HepG2 (cell line): ENCODE results near the gene RP2. TPM values are rescaled to one million over a fixed set of nuclear protein-coding genes. Genes with fewer than 3 reads are reported as not detected.

Experiments
- CCAR2 ChIP-seq: fragments of 200-400 bp; formaldehyde crosslinking; optimal IDR thresholded peaks from 2 replicates; pipeline ENCODE3; 2018; ENCODE audit warnings: low read depth, mild to moderate bottlenecking, low read length, moderate library complexity
- GPN1 ChIP-seq: sonication (generic); formaldehyde crosslinking; IDR thresholded peaks from 2 replicates; pipeline ENCODE4 v1.5.1; 2020; ENCODE audit warnings: missing genetic modification reagents, borderline replicate concordance
- MAZ ChIP-seq, 2 experiments: sonication (generic) in 1 of 2; formaldehyde crosslinking in 1 of 2; IDR thresholded peaks; 2 replicates each; pipeline versions ENCODE4 v1.5.0 to v1.6.1; 2012 to 2020; ENCODE audit warnings: low read depth in 2 of 2, mild to moderate bottlenecking in 2 of 2, borderline replicate concordance in 1 of 2, improper control_type of control experiment in 1 of 2, low read length in 1 of 2, missing genetic modification reagents in 1 of 2, moderate library complexity in 1 of 2
- POGZ ChIP-seq: sonication (generic); formaldehyde crosslinking; IDR thresholded peaks from 2 replicates; pipeline ENCODE4 v1.4.0; 2020; ENCODE audit warnings: mild to moderate bottlenecking, missing genetic modification reagents
- SNAPC4 ChIP-seq: sonication (generic); formaldehyde crosslinking; IDR thresholded peaks from 2 replicates; pipeline ENCODE4 v1.4.0; 2020; ENCODE audit warnings: mild to moderate bottlenecking, missing genetic modification reagents
- TCF12 ChIP-seq, 2 experiments: fragments of 450-650 bp in 1 of 2; sonication (generic) in 1 of 2; formaldehyde crosslinking in 1 of 2; IDR thresholded peaks; 2 replicates each; pipeline versions ENCODE4 v1.6.1 to v1.8.0; 2017 to 2022; ENCODE audit warnings: antibody characterized with exemption in 1 of 2, mild to moderate bottlenecking in 1 of 2, missing genetic modification reagents in 1 of 2, moderate library complexity in 1 of 2
- ZBTB2 ChIP-seq: sonication (generic); formaldehyde crosslinking; IDR thresholded peaks from 2 replicates; pipeline ENCODE4 v1.8.0; 2022; ENCODE audit warnings: low read depth, missing genetic modification reagents
- ZNF335 ChIP-seq: sonication (generic); formaldehyde crosslinking; IDR thresholded peaks from 2 replicates; pipeline ENCODE4 v1.4.0; 2020; ENCODE audit warnings: missing genetic modification reagents
- ZNF33A ChIP-seq: sonication (generic); formaldehyde crosslinking; IDR thresholded peaks from 2 replicates; pipeline ENCODE4 v1.5.1; 2020; ENCODE audit warnings: missing genetic modification reagents, mild to moderate bottlenecking, moderate library complexity, borderline replicate concordance
- ZNF354B ChIP-seq: sonication (generic); formaldehyde crosslinking; IDR thresholded peaks from 2 replicates; pipeline ENCODE4 v1.8.0; 2022; ENCODE audit warnings: mild to moderate bottlenecking, missing genetic modification reagents
- ZNF513 ChIP-seq: sonication (generic); formaldehyde crosslinking; conservative IDR thresholded peaks from 2 replicates; pipeline ENCODE4 v1.5.0; 2020; ENCODE audit warnings: missing genetic modification reagents
- ZNF556 ChIP-seq: sonication (generic); formaldehyde crosslinking; IDR thresholded peaks from 2 replicates; pipeline ENCODE4 v1.4.0; 2020; ENCODE audit warnings: mild to moderate bottlenecking, missing genetic modification reagents, borderline replicate concordance
- ZNF652 ChIP-seq: IDR thresholded peaks from 2 replicates; pipeline ENCODE4 v1.6.1; 2016; ENCODE audit warnings: low read depth, borderline replicate concordance
- ZNF749 ChIP-seq: sonication (generic); formaldehyde crosslinking; IDR thresholded peaks from 2 replicates; pipeline ENCODE4 v1.8.0; 2022; ENCODE audit warnings: mild to moderate bottlenecking, missing genetic modification reagents, moderate library complexity, borderline replicate concordance
- polyA plus RNA-seq, 8 experiments: library from polyadenylated mRNA; depleted of rRNA in 3 of 8; stranded (reverse) in 7 of 8; unstranded in 1 of 8; fragments of >200 nt; fragmentation: Illumina TruSeq in 4 of 8; extraction: Trizol in 4 of 8; gene quantifications; 2 replicates each; pipeline versions ENCODE4 v1.2.1 to v1.2.3, GENCODE V29; 2011 to 2016; ENCODE audit warnings: low read depth in 4 of 8, missing spikeins in 1 of 8, mixed read lengths in 1 of 8; ENCODE audit not compliant: insufficient read depth in 1 of 8
- total RNA-seq, 5 experiments: library from RNA; depleted of rRNA; stranded (reverse); fragments of >200 nt; fragmentation: Illumina TruSeq; extraction: Trizol; gene quantifications; 2 replicates each; pipeline ENCODE4 v1.2.3, GENCODE V29; 2016; ENCODE audit warnings: low read depth in 1 of 5
- TF ChIP-seq, protein P1 (sequence below): sonication (generic); formaldehyde crosslinking; IDR thresholded peaks from 2 replicates; pipeline ENCODE4 v1.9.0; 2021; ENCODE audit warnings: missing genetic modification reagents, borderline replicate concordance

The RP2 gene
- total and polyA plus RNA-seq, 2 of the 13 experiments (the other 11 are each of a cell fraction or from before 2014, with no cell fraction given): 5.0 to 9.9 TPM

GRCh38 chrX:46836701-46837557, at the start of gene RP2 (continued):
- no peak for TF ChIP-seq SNAPC4 (CRISPR knock-in tag)
- TF ChIP-seq POGZ (CRISPR knock-in tag): peak; percentile 74; the same call in 1 of the 2 replicates
- no peak for TF ChIP-seq ZNF749 (CRISPR knock-in tag)
- TF ChIP-seq ZNF513: no peak
- no peak for TF ChIP-seq ZBTB2 (CRISPR knock-in tag)
- no peak for TF ChIP-seq ZNF335 (CRISPR knock-in tag)
- no peak for TF ChIP-seq TCF12 (IDR thresholded peaks at IDR 0.05)
- no peak for TF ChIP-seq TCF12 (CRISPR knock-in tag; IDR thresholded peaks at IDR 0.05)
- no peak for TF ChIP-seq ZNF652 (CRISPR knock-in tag)
- 0 out of 2 replicates have a peak, but pooled peaks have one; percentile 37 for TF ChIP-seq ZNF556
- TF ChIP-seq ZNF354B (CRISPR knock-in tag): no peak
- TF ChIP-seq, protein P1, sequence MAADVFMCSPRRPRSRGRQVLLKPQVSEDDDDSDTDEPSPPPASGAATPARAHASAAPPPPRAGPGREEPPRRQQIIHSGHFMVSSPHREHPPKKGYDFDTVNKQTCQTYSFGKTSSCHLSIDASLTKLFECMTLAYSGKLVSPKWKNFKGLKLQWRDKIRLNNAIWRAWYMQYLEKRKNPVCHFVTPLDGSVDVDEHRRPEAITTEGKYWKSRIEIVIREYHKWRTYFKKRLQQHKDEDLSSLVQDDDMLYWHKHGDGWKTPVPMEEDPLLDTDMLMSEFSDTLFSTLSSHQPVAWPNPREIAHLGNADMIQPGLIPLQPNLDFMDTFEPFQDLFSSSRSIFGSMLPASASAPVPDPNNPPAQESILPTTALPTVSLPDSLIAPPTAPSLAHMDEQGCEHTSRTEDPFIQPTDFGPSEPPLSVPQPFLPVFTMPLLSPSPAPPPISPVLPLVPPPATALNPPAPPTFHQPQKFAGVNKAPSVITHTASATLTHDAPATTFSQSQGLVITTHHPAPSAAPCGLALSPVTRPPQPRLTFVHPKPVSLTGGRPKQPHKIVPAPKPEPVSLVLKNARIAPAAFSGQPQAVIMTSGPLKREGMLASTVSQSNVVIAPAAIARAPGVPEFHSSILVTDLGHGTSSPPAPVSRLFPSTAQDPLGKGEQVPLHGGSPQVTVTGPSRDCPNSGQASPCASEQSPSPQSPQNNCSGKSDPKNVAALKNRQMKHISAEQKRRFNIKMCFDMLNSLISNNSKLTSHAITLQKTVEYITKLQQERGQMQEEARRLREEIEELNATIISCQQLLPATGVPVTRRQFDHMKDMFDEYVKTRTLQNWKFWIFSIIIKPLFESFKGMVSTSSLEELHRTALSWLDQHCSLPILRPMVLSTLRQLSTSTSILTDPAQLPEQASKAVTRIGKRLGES: no peak
- no peak for TF ChIP-seq ZNF33A (CRISPR knock-in tag)
- TF ChIP-seq CCAR2: no peak
- no peak for TF ChIP-seq GPN1 (CRISPR knock-in tag)
- TF ChIP-seq MAZ (IDR thresholded peaks at IDR 0.05; ENCODE audit: borderline replicate concordance, low read depth, low read length): 0 out of 2 replicates have a peak, but pooled peaks have one; percentile 30
- TF ChIP-seq MAZ (CRISPR knock-in tag; IDR thresholded peaks at IDR 0.05; ENCODE audit: low read depth): 0 out of 2 replicates have a peak, but pooled peaks have one; percentile 33
